CD4-positive, alpha-beta memory T cell (primary cell): ENCODE results near the gene PNN. TPM values are rescaled to one million over a fixed set of nuclear protein-coding genes. Genes with fewer than 3 reads are reported as not detected.
"Not testable (repeated sequence)": the region's sequence is repeated elsewhere in the genome, so short reads cannot be mapped to it uniquely, and the experiment has no call there.

ENCODE experiments used
- CTCF ChIA-PET: fragments of 350-600 bp; sonication (Branson Sonifier 250); formaldehyde crosslinking; loops from one replicate; lab custom pipeline; 2021; ENCODE audit warnings: inconsistent platforms; ENCODE audit not compliant: partially characterized antibody; lab: Charles Lee
- POLR2A ChIA-PET: fragments of 350-600 bp; sonication (Branson Sonifier 250); formaldehyde crosslinking; loops from one replicate; lab custom pipeline; 2021; ENCODE audit not compliant: partially characterized antibody; lab: Charles Lee
- DNase-seq, 5 donors: peaks; one replicate each; pipeline versions ENCODE4 v3.0.0 to v3.0.0-alpha.2; 2020 to 2022; ENCODE audit warnings: mixed read lengths in 1 of 5
- H3K27ac ChIP-seq: one replicate; pipeline ENCODE4 v1.7.0; 2013; ENCODE audit warnings: low read depth, low read length
- H3K27me3 ChIP-seq: 2 replicates; pipeline ENCODE4 v1.7.0; 2013; ENCODE audit warnings: mild to moderate bottlenecking, low read length, moderate library complexity; ENCODE audit not compliant: insufficient read depth
- H3K36me3 ChIP-seq: 2 replicates; pipeline ENCODE4 v1.7.0; 2013; ENCODE audit warnings: mild to moderate bottlenecking, low read length, moderate library complexity; ENCODE audit not compliant: insufficient read depth
- H3K4me1 ChIP-seq: 2 replicates; pipeline ENCODE4 v1.7.0; 2013; ENCODE audit warnings: mild to moderate bottlenecking, low read length, moderate library complexity; ENCODE audit not compliant: insufficient read depth
- H3K4me3 ChIP-seq, 2 donors: one replicate each; pipeline ENCODE4 v1.7.0; 2013; ENCODE audit warnings: low read length in 2 of 2, mild to moderate bottlenecking in 1 of 2
- H3K9me3 ChIP-seq, 2 donors: one replicate each; pipeline ENCODE4 v1.7.0; 2013; ENCODE audit warnings: low read length in 2 of 2, control low read depth in 1 of 2; ENCODE audit not compliant: control insufficient read depth in 1 of 2
- H3K27ac Mint-ChIP-seq, 7 donors: one replicate each; pipeline ENCODE4 v1.8.0; 2020 to 2021; ENCODE audit warnings: mixed read lengths in 7 of 7, mild to moderate bottlenecking in 6 of 7, inconsistent platforms in 3 of 7, moderate library complexity in 3 of 7
- H3K27me3 Mint-ChIP-seq, 2 donors: one replicate each; pipeline ENCODE4 v1.8.0; 2020 to 2021; ENCODE audit warnings: mixed read lengths in 2 of 2
- H3K36me3 Mint-ChIP-seq, 2 donors: one replicate each; pipeline ENCODE4 v1.8.0; 2020 to 2021; ENCODE audit warnings: mixed read lengths in 2 of 2, inconsistent platforms in 1 of 2, mild to moderate bottlenecking in 1 of 2
- H3K4me1 Mint-ChIP-seq, 4 donors: one replicate each; pipeline ENCODE4 v1.8.0; 2020 to 2021; ENCODE audit warnings: mixed read lengths in 4 of 4, mild to moderate bottlenecking in 1 of 4
- H3K4me3 Mint-ChIP-seq, 8 donors: one replicate each; pipeline ENCODE4 v1.8.0; 2020 to 2021; ENCODE audit warnings: mixed read lengths in 8 of 8, mild to moderate bottlenecking in 7 of 8, moderate library complexity in 6 of 8, inconsistent platforms in 3 of 8
- H3K9me3 Mint-ChIP-seq, 8 donors: one replicate each; pipeline ENCODE4 v1.8.0; 2020 to 2021; ENCODE audit warnings: mixed read lengths in 8 of 8, mild to moderate bottlenecking in 5 of 8, inconsistent platforms in 3 of 8, moderate library complexity in 1 of 8
- intact Hi-C: fragments of 100-400 bp; cut with micrococcal nuclease; formaldehyde crosslinking; loops from one replicate; pipeline ENCODE4 v1.15.1; 2023
- polyA plus RNA-seq, 2 donors: library from polyadenylated mRNA; unstranded; fragments of 300-500 nt; fragmentation: Illumina TruSeq; gene quantifications; one replicate each; pipeline ENCODE4 v1.2.3, GENCODE V29; 2021
- total RNA-seq, 2 experiments: library from RNA; stranded (reverse); gene quantifications; one replicate each; pipeline ENCODE4 v1.2.3, GENCODE V29; 2021

The PNN gene
- total and polyA plus RNA-seq, 4 experiments from 2014 or later, result 10.3 to 93.8 (median 60.9) TPM

GRCh38 chr14:39212693-39213092 is 37.6 kb downstream of the PNN start:
- peaks cover 4 to 10% (median 8%) of the 10 kb centered on the region in 4 donors for H3K4me1 Mint-ChIP-seq
- no peaks in the 10 kb centered on the region for H3K27me3 ChIP-seq
- no peaks in the 10 kb centered on the region for H3K27me3 Mint-ChIP-seq
- intact Hi-C loops, result no loop called here
- H3K36me3 Mint-ChIP-seq, result no peaks in the 10 kb centered on the region
- no peak overlapping the region for H3K27ac Mint-ChIP-seq
- H3K4me1 ChIP-seq, result no peaks in the 10 kb centered on the region
- ChIA-PET POLR2A (interaction anchor here (1.0 kb wide), 1 partner anchor 23 kb away, joined by 3 read pairs; no protein-coding TSS in a partner anchor), CTCF (no interaction called here)
- peaks cover 0 to 3% (median 0%) of the 10 kb centered on the region in 8 donors for H3K9me3 Mint-ChIP-seq
- no peaks in the 10 kb centered on the region for H3K9me3 ChIP-seq
- no peak overlapping the region for H3K27ac ChIP-seq
- DNase-seq, result no peak
- no peak overlapping the region for H3K4me3 Mint-ChIP-seq
- H3K36me3 ChIP-seq, result no peaks in the 10 kb centered on the region
- H3K4me3 ChIP-seq, result no peak overlapping the region

- Histone ChIP-seq H3K27me3 (no peaks in the 10 kb centered on the region), H3K27ac (no peak overlapping the region), H3K36me3 (no peaks in the 10 kb centered on the region), H3K9me3 (no peaks in the 10 kb centered on the region), H3K4me3 (no peak overlapping the region), H3K4me1 (no peaks in the 10 kb centered on the region)
- Mint-ChIP-seq H3K4me1 (peaks cover 0 to 4% (median 2%) of the 10 kb centered on the region in 4 donors), H3K36me3 (no peaks in the 10 kb centered on the region), H3K4me3 (no peak overlapping the region), H3K27ac (peak overlapping the region in 2 of 7 donors; percentile 53 to 64), H3K9me3 (peaks cover 0 to 3% (median 0%) of the 10 kb centered on the region in 8 donors), H3K27me3 (no peaks in the 10 kb centered on the region)
- DNase-seq, result no peak
- intact Hi-C loops, result no loop called here
- CTCF ChIA-PET, result no interaction called here
- POLR2A ChIA-PET, result no interaction called here
These were observed 42.3 kb downstream of the PNN start for GRCh38 chr14:39217214-39217879.

- intact Hi-C loops, result no loop called here
- Mint-ChIP-seq H3K4me1 (peaks cover 0 to 4% (median 2%) of the 10 kb centered on the region in 4 donors), H3K4me3 (no peak overlapping the region), H3K36me3 (no peaks in the 10 kb centered on the region), H3K27me3 (peaks cover 0 to 2% of the 10 kb centered on the region in 2 donors), H3K27ac (no peak overlapping the region), H3K9me3 (peaks cover 0 to 3% (median 0%) of the 10 kb centered on the region in 8 donors)
- Histone ChIP-seq H3K9me3 (no peaks in the 10 kb centered on the region), H3K4me1 (no peaks in the 10 kb centered on the region), H3K27ac (no peak overlapping the region), H3K4me3 (no peak overlapping the region), H3K27me3 (no peaks in the 10 kb centered on the region), H3K36me3 (no peaks in the 10 kb centered on the region)
- ChIA-PET CTCF (no interaction called here), POLR2A (no interaction called here)
- DNase-seq, result no peak
These were observed 43.2 kb downstream of the PNN start for GRCh38 chr14:39218171-39218769.

GRCh38 chr14:39219075-39219499 is 44.0 kb downstream of the PNN start:
- POLR2A ChIA-PET, result no interaction called here

GRCh38 chr14:39220473-39220872 is 45.4 kb downstream of the PNN start:
- H3K27me3 ChIP-seq, H3K4me1 Mint-ChIP-seq, H3K9me3 Mint-ChIP-seq, H3K36me3 ChIP-seq, H3K27ac ChIP-seq, H3K27me3 Mint-ChIP-seq, CTCF ChIA-PET, H3K4me1 ChIP-seq, intact Hi-C loops, H3K9me3 ChIP-seq, H3K4me3 ChIP-seq, DNase-seq, POLR2A ChIA-PET, H3K4me3 Mint-ChIP-seq, H3K36me3 Mint-ChIP-seq, H3K27ac Mint-ChIP-seq: not testable (repeated sequence)

More at GRCh38 chr14:39219075-39219499, 44.0 kb downstream of the PNN start:
- peaks cover 1 to 3% of the 10 kb centered on the region in 2 donors for H3K27me3 Mint-ChIP-seq
- intact Hi-C loops, result no loop called here
- H3K36me3 Mint-ChIP-seq, result no peaks in the 10 kb centered on the region
- H3K4me3 Mint-ChIP-seq, result no peak overlapping the region
- CTCF ChIA-PET, result interaction anchor here (1.0 kb wide), 1 partner anchor 11 kb away, joined by 3 read pairs; no protein-coding TSS in a partner anchor
- peaks cover 0 to 4% (median 2%) of the 10 kb centered on the region in 4 donors for H3K4me1 Mint-ChIP-seq
- peaks cover 0 to 3% (median 0%) of the 10 kb centered on the region in 8 donors for H3K9me3 Mint-ChIP-seq
- Histone ChIP-seq H3K9me3 (no peaks in the 10 kb centered on the region), H3K4me1 (no peaks in the 10 kb centered on the region), H3K27ac (no peak overlapping the region), H3K4me3 (no peak overlapping the region), H3K36me3 (no peaks in the 10 kb centered on the region), H3K27me3 (no peaks in the 10 kb centered on the region)
- no peak overlapping the region for H3K27ac Mint-ChIP-seq
- no peak for DNase-seq

GRCh38 chr14:39228044-39228443 is 53.0 kb downstream of the PNN start:
- Histone ChIP-seq H3K27me3 (no peaks in the 10 kb centered on the region), H3K27ac (peak overlapping the region; percentile 42), H3K36me3 (no peaks in the 10 kb centered on the region), H3K9me3 (no peaks in the 10 kb centered on the region), H3K4me1 (peaks cover 25% of the 10 kb centered on the region), H3K4me3 (no peak overlapping the region)
- Mint-ChIP-seq H3K4me3 (no peak overlapping the region), H3K27ac (peak overlapping the region in 6 of 7 donors; percentile 81 to 94 (median 92)), H3K27me3 (peaks cover 1 to 2% of the 10 kb centered on the region in 2 donors), H3K9me3 (no peaks in the 10 kb centered on the region), H3K36me3 (no peaks in the 10 kb centered on the region), H3K4me1 (peaks cover 18 to 35% (median 28%) of the 10 kb centered on the region in 4 donors)
- ChIA-PET POLR2A (interaction anchor here (1.9 to 2.6 kb wide), 4 partner anchors 38 to 204 kb away, joined by 9 to 35 read pairs (median 16); partner anchors contain the start of genes FBXO33, PNN and TRAPPC6B), CTCF (interaction anchor here (0.8 to 2.0 kb wide), 3 partner anchors 10 to 205 kb away, joined by 3 to 7 read pairs (median 4); no protein-coding TSS in a partner anchor)
- DNase-seq, result no peak
- intact Hi-C loops, result loop anchor here (2.0 kb wide), 1 partner anchor 205 kb away; the partner anchor contains the start of gene FBXO33
